ENCODE data around the gene ATP8A1. TPM values are rescaled to one million over a fixed set of nuclear protein-coding genes. Genes with fewer than 3 reads are reported as not detected.
A peak's percentile ranks its signal among the peaks of the same experiment; 100 is the strongest.

The ATP8A1 gene
- total and polyA plus RNA-seq, 2 of the 4 experiments (the other 2 are of a cell fraction): 0.12 to 0.36 TPM

GRCh38 chr4:42655921-42656678 is 805 bp downstream of the ATP8A1 start:
- H2AK9ac ChIP-seq (replicated peaks; ENCODE audit: low read depth, low read length, poor library complexity): peak overlapping the region; percentile 84
- peak; percentile 9 for ATAC-seq (ENCODE audit: low read depth)
- H4K5ac ChIP-seq (ENCODE audit: low read depth, low read length): no peak overlapping the region
- H3K36me3 ChIP-seq (ENCODE audit: control insufficient read depth, insufficient read depth, low read length): no peaks in the 10 kb centered on the region
- H2BK120ac ChIP-seq (ENCODE audit: low read depth, low read length): no peak overlapping the region
- no peak overlapping the region for H3K27ac ChIP-seq (ENCODE audit: insufficient read depth, low read length)
- H3K9me1 ChIP-seq (ENCODE audit: insufficient read depth, low read length): no peaks in the 10 kb centered on the region
- peak overlapping the region; percentile 92 for H3K4me2 ChIP-seq (ENCODE audit: low read depth, low read length)
- BruUV-seq (replicated peaks): no TSS peak
- H3K4me3 ChIP-seq (ENCODE audit: insufficient read depth, low read depth, low read length): peak overlapping the region; percentile 46
- no peaks in the 10 kb centered on the region; the same call in 1 of the 2 replicates for H3K27me3 ChIP-seq (ENCODE audit: control insufficient read depth, insufficient read depth, low read length)
- H4K91ac ChIP-seq (ENCODE audit: insufficient read depth, low read depth, low read length): no peak overlapping the region
- H2AK5ac ChIP-seq (ENCODE audit: low read depth, low read length): no peak overlapping the region
- H3K9ac ChIP-seq (ENCODE audit: low read depth, low read length): no peak overlapping the region
- no peak overlapping the region for H3K23ac ChIP-seq (ENCODE audit: low read depth, low read length)
- no peak overlapping the region for H3K18ac ChIP-seq (ENCODE audit: low read depth, low read length)
- no peaks in the 10 kb centered on the region for H3K79me1 ChIP-seq (ENCODE audit: low read depth in 1 of 2, low read length in 2 of 2)
- H3K56ac ChIP-seq (ENCODE audit: extremely low read depth, insufficient read depth, low read length): no peak overlapping the region
- no peak overlapping the region for H2BK15ac ChIP-seq (ENCODE audit: low read depth, low read length)
- intact Hi-C loops (cut with micrococcal nuclease) (no loop called here), in situ Hi-C loops (cut with MboI; ENCODE audit: low sequenced_read_pairs) (no loop called here), dilution Hi-C loops (cut with HindIII; ENCODE audit: low sequenced_read_pairs, unreplicated experiment) (no loop called here)
- H3K4me1 ChIP-seq (ENCODE audit: control insufficient read depth, insufficient read depth, low read length): no peaks in the 10 kb centered on the region
- H3K14ac ChIP-seq (replicated peaks; ENCODE audit: low read depth, low read length): no peak overlapping the region
- WGBS, 2 experiments (ENCODE audit: extremely low coverage in 2 of 2, insufficient read length in 1 of 2): 3% methylated on average over 11 of the region's 39 CpGs; no CpG with 5 or more reads in 1 of the 2 experiments
- DNase-seq: no peak
- no peaks in the 10 kb centered on the region for H3K9me3 ChIP-seq (ENCODE audit: control insufficient read depth, insufficient read depth, low read length)
- H2BK20ac ChIP-seq (ENCODE audit: low read depth, low read length): no peak overlapping the region
- H2BK5ac ChIP-seq (ENCODE audit: low read depth, low read length, poor library complexity, severe bottlenecking): no peak overlapping the region
- H2AFZ ChIP-seq (replicated peaks; ENCODE audit: low read length, poor library complexity): peak overlapping the region; percentile 94
- ChIA-PET POLR2A (ENCODE audit: unreplicated experiment) (interaction anchor here (0.6 kb wide), 3 partner anchors 9 to 405 kb away, joined by 3 to 4 read pairs (median 3); no protein-coding TSS in a partner anchor), CTCF (interaction anchor here (1.3 to 1.5 kb wide), 2 partner anchors 9 to 87 kb away, joined by 4 to 5 read pairs; no protein-coding TSS in a partner anchor)
- H3K4ac ChIP-seq (ENCODE audit: low read depth, low read length): no peak overlapping the region
- H4K8ac ChIP-seq (ENCODE audit: low read depth in 2 of 2, low read length in 2 of 2): no peak overlapping the region
- H4K20me1 ChIP-seq (ENCODE audit: insufficient read depth, low read length): no peaks in the 10 kb centered on the region
- TF ChIP-seq RCOR1 (IDR thresholded peaks at IDR 0.05; ENCODE audit: insufficient replicate concordance, low read length) (no peak), FOS (IDR thresholded peaks at IDR 0.05; ENCODE audit: low read depth, low read length) (no peak), CEBPB (IDR thresholded peaks at IDR 0.05; ENCODE audit: low read depth, low read length) (no peak), POLR2A (IDR thresholded peaks at IDR 0.05; ENCODE audit: low read depth, low read length) (no peak), USF2 (IDR thresholded peaks at IDR 0.05; ENCODE audit: low read depth, low read length) (no peak), MAFK (IDR thresholded peaks at IDR 0.05; ENCODE audit: low read depth, low read length) (no peak), MAZ (IDR thresholded peaks at IDR 0.05; ENCODE audit: borderline replicate concordance, low read depth, low read length) (no peak), MXI1 (IDR thresholded peaks at IDR 0.05; ENCODE audit: borderline replicate concordance, low read depth, low read length) (no peak), RAD21 (IDR thresholded peaks at IDR 0.05; ENCODE audit: low read length) (no peak), SMC3 (IDR thresholded peaks at IDR 0.05; ENCODE audit: low read depth, low read length) (no peak), RFX5 (IDR thresholded peaks at IDR 0.05; ENCODE audit: low read depth, low read length) (no peak), ELK1 (IDR thresholded peaks at IDR 0.05; ENCODE audit: borderline replicate concordance, low read depth, low read length) (no peak), BHLHE40 (IDR thresholded peaks at IDR 0.05; ENCODE audit: low read depth, low read length) (no peak), CHD1 (IDR thresholded peaks at IDR 0.05; ENCODE audit: low read depth, low read length) (no peak), CTCF (conservative IDR thresholded peaks at IDR 0.05; ENCODE audit: low read depth, low read length) (no peak)

Data from IMR-90 (cell line).